Measurements from ENCODE around the gene MMS19.
"Not testable (repeated sequence)": the region's sequence is repeated elsewhere in the genome, so short reads cannot be mapped to it uniquely, and the experiment has no call there.

Gene MMS19

GRCh38 chr10:97459933-97460332, 38.3 kb downstream of the MMS19 start:
- DNase-seq = no peak

GRCh38 chr10:97459111-97459510, 39.1 kb downstream of the MMS19 start:
- no peak for DNase-seq

- DNase-seq = no peak
These were observed 41.5 kb downstream of the MMS19 start for GRCh38 chr10:97456686-97457065.

GRCh38 chr10:97456034-97456685, 42.1 kb downstream of the MMS19 start:
- no peak for DNase-seq

GRCh38 chr10:97454330-97455036, 43.7 kb downstream of the MMS19 start:
- peak; percentile 53 for DNase-seq

- DNase-seq = no peak
These were observed 45.9 kb downstream of the MMS19 start for GRCh38 chr10:97452352-97452751.

- no peak for DNase-seq
These were observed 46.6 kb downstream of the MMS19 start for GRCh38 chr10:97451605-97452004.

GRCh38 chr10:97450828-97451227, 47.4 kb downstream of the MMS19 start:
- no peak for DNase-seq

GRCh38 chr10:97445722-97446639, 52.2 kb downstream of the MMS19 start, which contains the start of the genes EXOSC1 and ZDHHC16:
Gene EXOSC1 (minus strand): TSS chr10:97446006. CDS start chr10:97445985, 21 bp downstream.
Gene ZDHHC16 (plus strand): TSS chr10:97446175. CDS start chr10:97451676, 5,501 bp downstream.
- DNase-seq = peak; percentile 92

GRCh38 chr10:97445357-97445721, 52.9 kb downstream of the MMS19 start:
- DNase-seq = no peak

GRCh38 chr10:97444212-97444611, 54.0 kb downstream of the MMS19 start:
- no peak for DNase-seq

- no peak for DNase-seq
These were observed 55.9 kb downstream of the MMS19 start for GRCh38 chr10:97442277-97442676.

- DNase-seq = no peak
These were observed 63.0 kb downstream of the MMS19 start for GRCh38 chr10:97435211-97435610.

- no peak for DNase-seq
These were observed 63.7 kb downstream of the MMS19 start for GRCh38 chr10:97434557-97434956.

- no peak for DNase-seq
These were observed 64.2 kb downstream of the MMS19 start for GRCh38 chr10:97434055-97434454.

GRCh38 chr10:97428572-97428981, 69.6 kb downstream of the MMS19 start:
- peak; percentile 53 for DNase-seq

- peak; percentile 40 for DNase-seq
These were observed 70.5 kb downstream of the MMS19 start for GRCh38 chr10:97427571-97428179.

GRCh38 chr10:97426776-97427570, 71.2 kb downstream of the MMS19 start:
- DNase-seq = no peak

GRCh38 chr10:97425964-97426775, 72.1 kb downstream of the MMS19 start, which contains the start of gene PGAM1:
Gene PGAM1 (plus strand): TSS chr10:97426191. CDS start chr10:97426308, 117 bp downstream.
- DNase-seq = peak; percentile 95

GRCh38 chr10:97423757-97424098, 74.5 kb downstream of the MMS19 start:
- not testable (repeated sequence) for DNase-seq

- no peak for DNase-seq
These were observed 81.7 kb downstream of the MMS19 start for GRCh38 chr10:97416565-97416964.
